Kidney (tissue), 14 donors: ENCODE measurements around the gene MLN. TPM values are rescaled to one million over a fixed set of nuclear protein-coding genes. Genes with fewer than 3 reads are reported as not detected.
A peak's percentile ranks its signal among the peaks of the same experiment; 100 is the strongest.

Experiments
- DNase-seq, 5 donors: peaks; one replicate each; pipeline ENCODE4 v3.0.0-alpha.2; 2013 to 2020
- FAIRE-seq: peaks from 2 replicates; lab custom pipeline; 2012; peaks lifted over from hg19 to GRCh38; lab: Jason Lieb, UNC
- H3K27ac ChIP-seq, 2 donors: one replicate each; pipeline ENCODE4 v1.7.0; 2013; ENCODE audit warnings: low read depth in 2 of 2, low read length in 2 of 2, inconsistent platforms in 1 of 2
- H3K27me3 ChIP-seq: one replicate; pipeline ENCODE4 v1.7.1; 2013; ENCODE audit warnings: low read length, inconsistent platforms; ENCODE audit not compliant: control insufficient read depth, insufficient read depth
- H3K36me3 ChIP-seq, 3 donors: one replicate each; pipeline versions ENCODE4 v1.7.0 to v1.7.1; 2013; ENCODE audit warnings: low read length in 3 of 3, control low read depth in 1 of 3, inconsistent platforms in 1 of 3; ENCODE audit not compliant: insufficient read depth in 3 of 3, control insufficient read depth in 2 of 3
- H3K4me1 ChIP-seq, 3 donors: one replicate each; pipeline versions ENCODE4 v1.7.0 to v1.7.1; 2013; ENCODE audit warnings: low read length in 3 of 3, inconsistent platforms in 1 of 3, low read depth in 1 of 3; ENCODE audit not compliant: control insufficient read depth in 2 of 3, insufficient read depth in 2 of 3
- H3K4me3 ChIP-seq, 3 donors: one replicate each; pipeline versions ENCODE4 v1.7.0 to v1.8.1; 2013; ENCODE audit warnings: low read length in 3 of 3, control low read depth in 1 of 3, inconsistent platforms in 1 of 3
- H3K9ac ChIP-seq, 3 donors: one replicate each; pipeline versions ENCODE4 v1.7.0 to v1.7.1; 2013; ENCODE audit warnings: low read length in 3 of 3, control low read depth in 1 of 3, inconsistent platforms in 1 of 3
- H3K9me3 ChIP-seq, 3 donors: one replicate each; pipeline versions ENCODE4 v1.7.0 to v1.7.1; 2013; ENCODE audit warnings: low read length in 3 of 3, control low read depth in 1 of 3, inconsistent platforms in 1 of 3; ENCODE audit not compliant: control insufficient read depth in 2 of 3, insufficient read depth in 1 of 3
- CTCF ChIP-seq: IDR thresholded peaks from 3 replicates; pipeline ENCODE4 v1.5.1; 2012; ENCODE audit warnings: mild to moderate bottlenecking, moderate library complexity, borderline replicate concordance; ENCODE audit not compliant: insufficient read depth; ENCODE audit errors: extremely low read depth
- intact Hi-C: fragments of 100-400 bp; cut with DNase I; formaldehyde crosslinking; loops from one replicate; pipeline ENCODE4 v1.11.1; 2022
- polyA plus RNA-seq: library from polyadenylated mRNA; stranded (reverse); fragments of 350-450 nt; fragmentation: Illumina TruSeq; extraction: RNeasy Lipid Tissue Mini Kit (QIAGEN cat#74804); gene quantifications from one replicate; pipeline ENCODE4 v1.2.3, GENCODE V29; 2014; ENCODE audit warnings: low read depth, low replicate concordance; ENCODE audit not compliant: insufficient read depth
- total RNA-seq: library from RNA; stranded (reverse); fragmentation: NEBNext Ultra II Directional; extraction: Animal tissue kit (Norgen Biotek cat#: 25700); gene quantifications from one replicate; pipeline ENCODE4 v1.2.1, GENCODE V29; 2021
- donor health status: control.
- donor health status: control.
- donor health status: control.
- donor health status: control.
- donor health status: control.
- donor health status: DM: yes; HTN: yes; CAD: no.
- donor health status: Normal renal cell carcinoma (clear cell type).

Gene MLN
- total and polyA plus RNA-seq, 2 donors from 2014 or later: not detected

GRCh38 chr6:33783781-33784520 is 19.9 kb downstream of the MLN start:
- TF ChIP-seq CTCF: no peak
- H3K4me3 ChIP-seq: no peak overlapping the region
- H3K27me3 ChIP-seq: no peaks in the 10 kb centered on the region
- H3K9me3 ChIP-seq: no peaks in the 10 kb centered on the region
- FAIRE-seq: no peak
- H3K27ac ChIP-seq: no peak overlapping the region
- H3K9ac ChIP-seq: no peak overlapping the region
- H3K4me1 ChIP-seq: peaks cover 7 to 22% (median 16%) of the 10 kb centered on the region in 3 donors
- DNase-seq: peak in 1 of 5 donors; percentile 44
- intact Hi-C loops: no loop called here
- H3K36me3 ChIP-seq: peaks cover 12 to 48% (median 26%) of the 10 kb centered on the region in 3 donors

- TF ChIP-seq CTCF: no peak
- Histone ChIP-seq H3K4me3 (no peak overlapping the region), H3K27me3 (no peaks in the 10 kb centered on the region), H3K9ac (no peak overlapping the region), H3K9me3 (no peaks in the 10 kb centered on the region), H3K27ac (no peak overlapping the region), H3K4me1 (peaks cover 5 to 17% (median 13%) of the 10 kb centered on the region in 3 donors), H3K36me3 (peaks cover 14 to 62% (median 38%) of the 10 kb centered on the region in 3 donors)
- DNase-seq (no peak), FAIRE-seq (no peak)
- intact Hi-C loops: no loop called here
Observed at GRCh38 chr6:33782561-33782960, 21.2 kb downstream of the MLN start.

- no peak overlapping the region for H3K4me3 ChIP-seq
- H3K27ac ChIP-seq: no peak overlapping the region
- peaks cover 0 to 5% (median under 1%) of the 10 kb centered on the region in 3 donors for H3K4me1 ChIP-seq
- FAIRE-seq: no peak
- no peak for DNase-seq
- H3K9ac ChIP-seq: no peak overlapping the region
- intact Hi-C loops: no loop called here
- no peaks in the 10 kb centered on the region for H3K9me3 ChIP-seq
- peaks cover 17 to 74% (median 49%) of the 10 kb centered on the region in 3 donors for H3K36me3 ChIP-seq
- H3K27me3 ChIP-seq: no peaks in the 10 kb centered on the region
- TF ChIP-seq CTCF: no peak
Observed at GRCh38 chr6:33781131-33781975, 22.4 kb downstream of the MLN start.
